DMS 273 (cell line): ENCODE data around the gene USP17L22.
"Not testable (repeated sequence)": the region's sequence is repeated elsewhere in the genome, so short reads cannot be mapped to it uniquely, and the experiment has no call there.

ENCODE experiments used
- DNase-seq: peaks from one replicate; lab custom pipeline; 2025; ENCODE audit not compliant: unreplicated experiment; lab: John Stamatoyannopoulos, UW

USP17L22 gene, protein sequence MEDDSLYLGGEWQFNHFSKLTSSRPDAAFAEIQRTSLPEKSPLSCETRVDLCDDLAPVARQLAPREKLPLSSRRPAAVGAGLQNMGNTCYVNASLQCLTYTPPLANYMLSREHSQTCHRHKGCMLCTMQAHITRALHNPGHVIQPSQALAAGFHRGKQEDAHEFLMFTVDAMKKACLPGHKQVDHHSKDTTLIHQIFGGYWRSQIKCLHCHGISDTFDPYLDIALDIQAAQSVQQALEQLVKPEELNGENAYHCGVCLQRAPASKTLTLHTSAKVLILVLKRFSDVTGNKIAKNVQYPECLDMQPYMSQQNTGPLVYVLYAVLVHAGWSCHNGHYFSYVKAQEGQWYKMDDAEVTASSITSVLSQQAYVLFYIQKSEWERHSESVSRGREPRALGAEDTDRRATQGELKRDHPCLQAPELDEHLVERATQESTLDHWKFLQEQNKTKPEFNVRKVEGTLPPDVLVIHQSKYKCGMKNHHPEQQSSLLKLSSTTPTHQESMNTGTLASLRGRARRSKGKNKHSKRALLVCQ

DNA sequence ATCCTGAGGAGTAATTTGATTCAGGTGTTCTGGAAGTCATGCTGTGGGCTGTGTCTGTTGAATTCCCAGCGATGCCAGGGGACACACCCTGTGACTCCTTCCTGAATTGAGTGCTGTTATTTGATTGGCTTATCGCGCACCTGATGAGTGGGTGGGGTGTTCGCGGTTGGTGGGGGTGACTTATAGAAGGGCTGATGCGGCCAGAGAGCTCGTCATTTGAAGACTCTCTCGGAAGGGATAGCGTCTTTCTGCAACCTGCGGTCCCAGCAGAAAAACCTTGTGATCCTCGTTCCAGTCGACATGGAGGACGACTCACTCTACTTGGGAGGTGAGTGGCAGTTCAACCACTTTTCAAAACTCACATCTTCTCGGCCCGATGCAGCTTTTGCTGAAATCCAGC is at the start of gene USP17L22:
TSS of gene USP17L22 (plus strand) at position 301 of the 400 bp plus-strand sequence. CDS start at position 301, 0 bp downstream.
- not testable (repeated sequence) for DNase-seq

DNA sequence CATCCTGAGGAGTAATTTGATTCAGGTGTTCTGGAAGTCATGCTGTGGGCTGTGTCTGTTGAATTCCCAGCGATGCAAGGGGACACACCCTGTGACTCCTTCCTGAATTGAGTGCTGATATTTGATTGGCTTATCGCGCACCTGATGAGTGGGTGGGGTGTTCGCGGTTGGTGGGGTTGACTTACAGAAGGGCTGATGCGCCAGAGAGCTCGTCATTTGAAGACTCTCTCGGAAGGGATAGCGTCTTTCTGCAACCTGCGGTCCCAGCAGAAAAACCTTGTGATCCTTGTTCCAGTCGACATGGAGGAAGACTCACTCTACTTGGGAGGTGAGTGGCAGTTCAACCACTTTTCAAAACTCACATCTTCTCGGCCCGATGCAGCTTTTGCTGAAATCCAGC is 47.6 kb upstream of the USP17L22 start, which contains the start of gene USP17L12:
TSS of gene USP17L12 (plus strand) at position 301 of the 400 bp plus-strand sequence. CDS start at position 301, 0 bp downstream.
- not testable (repeated sequence) for DNase-seq

DNA sequence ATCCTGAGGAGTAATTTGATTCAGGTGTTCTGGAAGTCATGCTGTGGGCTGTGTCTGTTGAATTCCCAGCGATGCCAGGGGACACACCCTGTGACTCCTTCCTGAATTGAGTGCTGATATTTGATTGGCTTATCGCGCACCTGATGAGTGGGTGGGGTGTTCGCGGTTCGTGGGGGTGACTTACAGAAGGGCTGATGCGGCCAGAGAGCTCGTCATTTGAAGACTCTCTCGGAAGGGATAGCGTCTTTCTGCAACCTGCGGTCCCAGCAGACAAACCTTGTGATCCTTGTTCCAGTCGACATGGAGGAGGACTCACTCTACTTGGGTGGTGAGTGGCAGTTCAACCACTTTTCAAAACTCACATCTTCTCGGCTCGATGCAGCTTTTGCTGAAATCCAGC is 42.8 kb upstream of the USP17L22 start, which contains the start of gene USP17L13:
TSS of gene USP17L13 (plus strand) at position 301 of the 400 bp plus-strand sequence. CDS start at position 301, 0 bp downstream.
- not testable (repeated sequence) for DNase-seq

DNA sequence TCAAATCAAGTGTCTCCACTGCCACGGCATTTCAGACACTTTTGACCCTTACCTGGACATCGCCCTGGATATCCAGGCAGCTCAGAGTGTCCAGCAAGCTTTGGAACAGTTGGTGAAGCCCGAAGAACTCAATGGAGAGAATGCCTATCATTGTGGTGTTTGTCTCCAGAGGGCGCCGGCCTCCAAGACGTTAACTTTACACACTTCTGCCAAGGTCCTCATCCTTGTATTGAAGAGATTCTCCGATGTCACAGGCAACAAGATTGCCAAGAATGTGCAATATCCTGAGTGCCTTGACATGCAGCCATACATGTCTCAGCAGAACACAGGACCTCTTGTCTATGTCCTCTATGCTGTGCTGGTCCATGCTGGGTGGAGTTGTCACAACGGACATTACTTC is 37.2 kb upstream of the USP17L22 start:
- not testable (repeated sequence) for DNase-seq

DNA sequence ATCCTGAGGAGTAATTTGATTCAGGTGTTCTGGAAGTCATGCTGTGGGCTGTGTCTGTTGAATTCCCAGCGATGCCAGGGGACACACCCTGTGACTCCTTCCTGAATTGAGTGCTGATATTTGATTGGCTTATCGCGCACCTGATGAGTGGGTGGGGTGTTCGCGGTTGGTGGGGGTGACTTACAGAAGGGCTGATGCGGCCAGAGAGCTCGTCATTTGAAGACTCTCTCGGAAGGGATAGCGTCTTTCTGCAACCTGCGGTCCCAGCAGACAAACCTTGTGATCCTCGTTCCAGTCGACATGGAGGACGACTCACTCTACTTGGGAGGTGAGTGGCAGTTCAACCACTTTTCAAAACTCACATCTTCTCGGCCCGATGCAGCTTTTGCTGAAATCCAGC is 33.3 kb upstream of the USP17L22 start, which contains the start of gene USP17L15:
TSS of gene USP17L15 (plus strand) at position 301 of the 400 bp plus-strand sequence. CDS start at position 301, 0 bp downstream.
- not testable (repeated sequence) for DNase-seq

DNA sequence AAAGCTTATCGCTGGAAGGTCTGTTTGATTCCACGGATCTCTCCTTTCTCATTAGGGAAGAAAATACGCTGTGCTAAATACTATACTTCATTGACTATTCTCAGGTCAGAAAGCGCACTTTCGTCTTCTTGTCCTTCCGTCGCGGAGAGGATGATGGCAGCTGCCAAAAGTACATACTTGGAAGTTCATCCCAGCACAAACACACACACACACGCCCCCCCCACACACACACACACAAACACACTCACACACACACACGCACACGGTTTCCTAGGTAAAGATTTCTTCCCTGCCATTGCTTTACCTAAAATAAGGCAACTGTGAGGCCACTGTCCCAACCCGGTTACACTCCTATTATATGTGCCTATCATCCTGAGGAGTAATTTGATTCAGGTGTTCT is 29.0 kb upstream of the USP17L22 start:
- DNase-seq: not testable (repeated sequence)

DNA sequence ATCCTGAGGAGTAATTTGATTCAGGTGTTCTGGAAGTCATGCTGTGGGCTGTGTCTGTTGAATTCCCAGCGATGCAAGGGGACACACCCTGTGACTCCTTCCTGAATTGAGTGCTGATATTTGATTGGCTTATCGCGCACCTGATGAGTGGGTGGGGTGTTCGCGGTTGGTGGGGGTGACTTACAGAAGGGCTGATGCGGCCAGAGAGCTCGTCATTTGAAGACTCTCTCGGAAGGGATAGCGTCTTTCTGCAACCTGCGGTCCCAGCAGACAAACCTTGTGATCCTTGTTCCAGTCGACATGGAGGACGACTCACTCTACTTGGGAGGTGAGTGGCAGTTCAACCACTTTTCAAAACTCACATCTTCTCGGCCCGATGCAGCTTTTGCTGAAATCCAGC is 23.8 kb upstream of the USP17L22 start, which contains the start of gene USP17L17:
TSS of gene USP17L17 (plus strand) at position 301 of the 400 bp plus-strand sequence. CDS start at position 301, 0 bp downstream.
- DNase-seq: not testable (repeated sequence)

DNA sequence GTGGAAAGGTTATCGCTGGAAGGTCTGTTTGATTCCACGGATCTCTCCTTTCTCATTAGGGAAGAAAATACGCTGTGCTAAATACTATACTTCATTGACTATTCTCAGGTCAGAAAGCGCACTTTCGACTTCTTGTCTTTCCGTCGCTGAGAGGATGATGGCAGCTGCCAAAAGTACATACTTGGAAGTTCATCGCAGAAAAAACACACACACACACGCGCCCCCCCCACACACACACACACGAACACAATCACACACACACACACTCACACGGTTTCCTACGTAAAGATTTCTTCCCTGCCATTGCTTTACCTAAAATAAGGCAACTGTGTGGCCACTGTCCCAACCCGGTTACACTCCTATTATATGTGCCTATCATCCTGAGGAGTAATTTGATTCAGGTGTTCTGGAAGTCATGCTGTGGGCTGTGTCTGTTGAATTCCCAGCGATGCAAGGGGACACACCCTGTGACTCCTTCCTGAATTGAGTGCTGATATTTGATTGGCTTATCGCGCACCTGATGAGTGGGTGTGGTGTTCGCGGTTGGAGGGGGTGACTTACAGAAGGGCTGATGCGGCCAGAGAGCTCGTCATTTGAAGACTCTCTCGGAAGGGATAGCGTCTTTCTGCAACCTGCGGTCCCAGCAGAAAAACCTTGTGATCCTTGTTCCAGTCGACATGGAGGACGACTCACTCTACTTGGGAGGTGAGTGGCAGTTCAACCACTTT is 19.3 kb upstream of the USP17L22 start, which contains the start of gene USP17L18:
TSS of gene USP17L18 (plus strand) at position 678 of the 728 bp plus-strand sequence. CDS start at position 678, 0 bp downstream.
- DNase-seq: not testable (repeated sequence)

DNA sequence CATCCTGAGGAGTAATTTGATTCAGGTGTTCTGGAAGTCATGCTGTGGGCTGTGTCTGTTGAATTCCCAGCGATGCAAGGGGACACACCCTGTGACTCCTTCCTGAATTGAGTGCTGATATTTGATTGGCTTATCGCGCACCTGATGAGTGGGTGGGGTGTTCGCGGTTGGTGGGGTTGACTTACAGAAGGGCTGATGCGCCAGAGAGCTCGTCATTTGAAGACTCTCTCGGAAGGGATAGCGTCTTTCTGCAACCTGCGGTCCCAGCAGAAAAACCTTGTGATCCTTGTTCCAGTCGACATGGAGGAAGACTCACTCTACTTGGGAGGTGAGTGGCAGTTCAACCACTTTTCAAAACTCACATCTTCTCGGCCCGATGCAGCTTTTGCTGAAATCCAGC is 14.3 kb upstream of the USP17L22 start, which contains the start of gene USP17L19:
TSS of gene USP17L19 (plus strand) at position 301 of the 400 bp plus-strand sequence. CDS start at position 301, 0 bp downstream.
- DNase-seq: not testable (repeated sequence)

DNA sequence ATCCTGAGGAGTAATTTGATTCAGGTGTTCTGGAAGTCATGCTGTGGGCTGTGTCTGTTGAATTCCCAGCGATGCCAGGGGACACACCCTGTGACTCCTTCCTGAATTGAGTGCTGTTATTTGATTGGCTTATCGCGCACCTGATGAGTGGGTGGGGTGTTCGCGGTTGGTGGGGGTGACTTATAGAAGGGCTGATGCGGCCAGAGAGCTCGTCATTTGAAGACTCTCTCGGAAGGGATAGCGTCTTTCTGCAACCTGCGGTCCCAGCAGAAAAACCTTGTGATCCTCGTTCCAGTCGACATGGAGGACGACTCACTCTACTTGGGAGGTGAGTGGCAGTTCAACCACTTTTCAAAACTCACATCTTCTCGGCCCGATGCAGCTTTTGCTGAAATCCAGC is 9.6 kb upstream of the USP17L22 start, which contains the start of gene USP17L20:
TSS of gene USP17L20 (plus strand) at position 301 of the 400 bp plus-strand sequence. CDS start at position 301, 0 bp downstream.
- DNase-seq: not testable (repeated sequence)

DNA sequence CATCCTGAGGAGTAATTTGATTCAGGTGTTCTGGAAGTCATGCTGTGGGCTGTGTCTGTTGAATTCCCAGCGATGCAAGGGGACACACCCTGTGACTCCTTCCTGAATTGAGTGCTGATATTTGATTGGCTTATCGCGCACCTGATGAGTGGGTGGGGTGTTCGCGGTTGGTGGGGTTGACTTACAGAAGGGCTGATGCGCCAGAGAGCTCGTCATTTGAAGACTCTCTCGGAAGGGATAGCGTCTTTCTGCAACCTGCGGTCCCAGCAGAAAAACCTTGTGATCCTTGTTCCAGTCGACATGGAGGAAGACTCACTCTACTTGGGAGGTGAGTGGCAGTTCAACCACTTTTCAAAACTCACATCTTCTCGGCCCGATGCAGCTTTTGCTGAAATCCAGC is 4.8 kb upstream of the USP17L22 start, which contains the start of gene USP17L21:
TSS of gene USP17L21 (plus strand) at position 301 of the 400 bp plus-strand sequence. CDS start at position 301, 0 bp downstream.
- not testable (repeated sequence) for DNase-seq

DNA sequence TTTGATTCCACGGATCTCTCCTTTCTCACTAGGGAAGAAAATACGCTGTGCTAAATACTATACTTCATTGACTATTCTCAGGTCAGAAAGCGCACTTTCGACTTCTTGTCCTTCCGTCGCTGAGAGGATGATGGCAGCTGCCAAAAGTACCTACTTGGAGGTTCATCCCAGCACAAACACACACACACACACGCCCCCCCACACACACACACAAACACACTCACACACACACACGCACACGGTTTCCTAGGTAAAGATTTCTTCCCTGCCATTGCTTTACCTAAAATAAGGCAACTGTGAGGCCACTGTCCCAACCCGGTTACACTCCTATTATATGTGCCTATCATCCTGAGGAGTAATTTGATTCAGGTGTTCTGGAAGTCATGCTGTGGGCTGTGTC is 4.3 kb downstream of the USP17L22 start:
- DNase-seq: not testable (repeated sequence)
